Activated CD8-positive, alpha-beta T cell treated with anti-CD3 and anti-CD28 coated beads, Interleukin-2, amount 10 ng/mL, durations not matched to agents 7 days and 5 days (primary cell): ENCODE results near the gene MYO7B. TPM values are rescaled to one million over a fixed set of nuclear protein-coding genes. Genes with fewer than 3 reads are reported as not detected.

ENCODE experiments used
- ATAC-seq: fragments of 150-1000 bp; cut with Tn5 transposase; one replicate; pipeline ENCODE4 v1.10.0; 2021; ENCODE audit warnings: moderate library complexity
- CTCF ChIA-PET: fragments of 350-600 bp; sonication (Branson Sonifier 250); formaldehyde crosslinking; loops from one replicate; lab custom pipeline; 2021; ENCODE audit warnings: antibody characterized with exemption; lab: Charles Lee
- POLR2A ChIA-PET: fragments of 350-600 bp; sonication (Branson Sonifier 250); formaldehyde crosslinking; loops from one replicate; lab custom pipeline; 2021; ENCODE audit warnings: antibody characterized with exemption; lab: Charles Lee
- DNase-seq: peaks from one replicate; pipeline ENCODE4 v3.0.0-alpha.2; 2020
- H3K27ac Mint-ChIP-seq: one replicate; pipeline ENCODE4 v1.8.0; 2021; ENCODE audit warnings: mild to moderate bottlenecking, mixed read lengths
- H3K27me3 Mint-ChIP-seq: one replicate; pipeline ENCODE4 v1.8.0; 2021; ENCODE audit warnings: low read depth, mixed read lengths
- H3K36me3 Mint-ChIP-seq: one replicate; pipeline ENCODE4 v1.8.0; 2021; ENCODE audit warnings: low read depth, mixed read lengths
- H3K4me1 Mint-ChIP-seq: one replicate; pipeline ENCODE4 v1.8.0; 2021; ENCODE audit warnings: low read depth, mixed read lengths
- H3K4me3 Mint-ChIP-seq: one replicate; pipeline ENCODE4 v1.8.0; 2021; ENCODE audit warnings: mild to moderate bottlenecking, mixed read lengths
- H3K9me3 Mint-ChIP-seq: one replicate; pipeline ENCODE4 v1.8.0; 2022; ENCODE audit warnings: mixed read lengths; ENCODE audit not compliant: insufficient read depth
- total RNA-seq, 2 experiments: library from RNA; stranded (reverse); gene quantifications; one replicate each; pipeline ENCODE4 v1.2.3, GENCODE V29; 2021

MYO7B gene
- total RNA-seq, 2 experiments from 2014 or later: 0.82 to 1.2 TPM

- POLR2A ChIA-PET: interaction anchor here (0.6 to 1.0 kb wide), 3 partner anchors 9 to 71 kb away, joined by 3 to 4 read pairs (median 3); no protein-coding TSS in a partner anchor
- no peak for DNase-seq
- Mint-ChIP-seq H3K4me3 (no peak overlapping the region), H3K36me3 (no peaks in the 10 kb centered on the region), H3K27ac (no peak overlapping the region), H3K9me3 (no peaks in the 10 kb centered on the region), H3K4me1 (peaks cover 13% of the 10 kb centered on the region), H3K27me3 (no peaks in the 10 kb centered on the region)
- no peak for ATAC-seq
- CTCF ChIA-PET: interaction anchor here (0.9 to 4.2 kb wide), 2 partner anchors 18 to 40 kb away, joined by 4 to 17 read pairs; no protein-coding TSS in a partner anchor
Observed at GRCh38 chr2:127631541-127631996, 96.1 kb downstream of the MYO7B start.

- POLR2A ChIA-PET: interaction anchor here (0.6 to 1.0 kb wide), 2 partner anchors 8 to 70 kb away, joined by 3 to 4 read pairs; no protein-coding TSS in a partner anchor
- no peaks in the 10 kb centered on the region for H3K36me3 Mint-ChIP-seq
- no peak overlapping the region for H3K4me3 Mint-ChIP-seq
- H3K27ac Mint-ChIP-seq: no peak overlapping the region
- CTCF ChIA-PET: interaction anchor here (0.9 to 4.2 kb wide), 2 partner anchors 18 to 41 kb away, joined by 4 to 17 read pairs; no protein-coding TSS in a partner anchor
- no peaks in the 10 kb centered on the region for H3K27me3 Mint-ChIP-seq
- no peaks in the 10 kb centered on the region for H3K9me3 Mint-ChIP-seq
- H3K4me1 Mint-ChIP-seq: peaks cover 17% of the 10 kb centered on the region
- DNase-seq (no peak), ATAC-seq (no peak)
Observed at GRCh38 chr2:127631997-127632581, 96.6 kb downstream of the MYO7B start.

- no peak overlapping the region for H3K4me3 Mint-ChIP-seq
- no peaks in the 10 kb centered on the region for H3K27me3 Mint-ChIP-seq
- peaks cover 22% of the 10 kb centered on the region for H3K4me1 Mint-ChIP-seq
- no peaks in the 10 kb centered on the region for H3K36me3 Mint-ChIP-seq
- ChIA-PET POLR2A (no interaction called here), CTCF (interaction anchor here (0.9 to 4.2 kb wide), 2 partner anchors 17 to 42 kb away, joined by 4 to 17 read pairs; no protein-coding TSS in a partner anchor)
- H3K9me3 Mint-ChIP-seq: no peaks in the 10 kb centered on the region
- ATAC-seq (no peak), DNase-seq (no peak)
- H3K27ac Mint-ChIP-seq: peak overlapping the region; percentile 72
Observed at GRCh38 chr2:127632592-127633489, 97.4 kb downstream of the MYO7B start.

- POLR2A ChIA-PET: no interaction called here
- ATAC-seq: no peak
- no peak for DNase-seq
Observed at GRCh38 chr2:127633556-127634065, 98.1 kb downstream of the MYO7B start.

GRCh38 chr2:127634066-127634617 is 98.7 kb downstream of the MYO7B start:
- ChIA-PET POLR2A (no interaction called here), CTCF (no interaction called here)
- H3K4me3 Mint-ChIP-seq: no peak overlapping the region
- H3K27ac Mint-ChIP-seq: no peak overlapping the region
- H3K36me3 Mint-ChIP-seq: peaks cover 6% of the 10 kb centered on the region
- no peaks in the 10 kb centered on the region for H3K9me3 Mint-ChIP-seq
- H3K27me3 Mint-ChIP-seq: no peaks in the 10 kb centered on the region
- peaks cover 35% of the 10 kb centered on the region for H3K4me1 Mint-ChIP-seq
- DNase-seq (no peak), ATAC-seq (no peak)

More at GRCh38 chr2:127633556-127634065, 98.1 kb downstream of the MYO7B start:
- CTCF ChIA-PET: no interaction called here
- H3K27ac Mint-ChIP-seq: peak overlapping the region; percentile 72
- H3K4me1 Mint-ChIP-seq: peaks cover 30% of the 10 kb centered on the region
- no peak overlapping the region for H3K4me3 Mint-ChIP-seq
- no peaks in the 10 kb centered on the region for H3K27me3 Mint-ChIP-seq
- no peaks in the 10 kb centered on the region for H3K9me3 Mint-ChIP-seq
- H3K36me3 Mint-ChIP-seq: peaks cover under 1% of the 10 kb centered on the region

GRCh38 chr2:127634626-127635379 is 99.3 kb downstream of the MYO7B start:
- Mint-ChIP-seq H3K27me3 (no peaks in the 10 kb centered on the region), H3K4me3 (no peak overlapping the region), H3K36me3 (peaks cover 6% of the 10 kb centered on the region), H3K9me3 (no peaks in the 10 kb centered on the region), H3K4me1 (peaks cover 42% of the 10 kb centered on the region), H3K27ac (peak overlapping the region; percentile 30)
- no peak for DNase-seq
- ChIA-PET POLR2A (no interaction called here), CTCF (no interaction called here)
- no peak for ATAC-seq

GRCh38 chr2:127635380-127636237 is 100.1 kb downstream of the MYO7B start:
- H3K9me3 Mint-ChIP-seq: no peaks in the 10 kb centered on the region
- H3K27ac Mint-ChIP-seq: peak overlapping the region; percentile 30
- H3K36me3 Mint-ChIP-seq: peaks cover 6% of the 10 kb centered on the region
- H3K4me1 Mint-ChIP-seq: peaks cover 50% of the 10 kb centered on the region
- CTCF ChIA-PET: interaction anchor here (6.7 kb wide), 1 partner anchor 44 kb away, joined by 72 read pairs; no protein-coding TSS in a partner anchor
- DNase-seq (no peak), ATAC-seq (no peak)
- no peak overlapping the region for H3K4me3 Mint-ChIP-seq
- POLR2A ChIA-PET: no interaction called here
- H3K27me3 Mint-ChIP-seq: no peaks in the 10 kb centered on the region

- Mint-ChIP-seq H3K9me3 (no peaks in the 10 kb centered on the region), H3K27ac (peak overlapping the region; percentile 60), H3K36me3 (peaks cover 6% of the 10 kb centered on the region), H3K27me3 (no peaks in the 10 kb centered on the region), H3K4me3 (no peak overlapping the region), H3K4me1 (peaks cover 53% of the 10 kb centered on the region)
- no peak for DNase-seq
- CTCF ChIA-PET: interaction anchor here (6.7 kb wide), 1 partner anchor 45 kb away, joined by 72 read pairs; no protein-coding TSS in a partner anchor
- ATAC-seq: no peak
- POLR2A ChIA-PET: no interaction called here
Observed at GRCh38 chr2:127636248-127637235, 101.1 kb downstream of the MYO7B start.

- no peak for DNase-seq
- H3K4me1 Mint-ChIP-seq: peaks cover 54% of the 10 kb centered on the region
- no peak overlapping the region for H3K4me3 Mint-ChIP-seq
- H3K36me3 Mint-ChIP-seq: peaks cover 6% of the 10 kb centered on the region
- no peaks in the 10 kb centered on the region for H3K9me3 Mint-ChIP-seq
- ChIA-PET CTCF (interaction anchor here (6.7 kb wide), 1 partner anchor 46 kb away, joined by 72 read pairs; no protein-coding TSS in a partner anchor), POLR2A (no interaction called here)
- ATAC-seq: no peak
- peak overlapping the region; percentile 39 for H3K27ac Mint-ChIP-seq
- H3K27me3 Mint-ChIP-seq: no peaks in the 10 kb centered on the region
Observed at GRCh38 chr2:127637236-127637630, 101.8 kb downstream of the MYO7B start.
